Mesendoderm (in vitro differentiated cells): Measurements from ENCODE around the gene ECEL1.

Source experiments
- DNase-seq: peaks from one replicate; pipeline ENCODE4 v3.0.0; 2013
- H2AK5ac ChIP-seq: 2 replicates; pipeline ENCODE4 v1.6.1; 2013; ENCODE audit warnings: low read length, inconsistent platforms
- H2BK120ac ChIP-seq: 2 replicates; pipeline ENCODE4 v1.6.1; 2013; ENCODE audit warnings: low read depth, mild to moderate bottlenecking, low read length, moderate library complexity, mixed read lengths
- H2BK15ac ChIP-seq: replicated peaks from 2 replicates; pipeline ENCODE4 v1.6.1; 2013; ENCODE audit warnings: low read depth, mild to moderate bottlenecking, moderate library complexity
- H2BK5ac ChIP-seq: 2 replicates; pipeline ENCODE4 v1.6.1; 2013; ENCODE audit warnings: low read length, inconsistent platforms
- H3K18ac ChIP-seq: 2 replicates; pipeline ENCODE4 v1.6.1; 2013; ENCODE audit warnings: mild to moderate bottlenecking, low read length, mixed read lengths
- H3K23ac ChIP-seq: one replicate; pipeline ENCODE4 v1.6.1; 2013; ENCODE audit warnings: low read length
- H3K27ac ChIP-seq: 2 replicates; pipeline ENCODE4 v1.5.1; 2013; ENCODE audit warnings: low read depth, mild to moderate bottlenecking, inconsistent platforms, low read length, moderate library complexity
- H3K27me3 ChIP-seq: 2 replicates; pipeline ENCODE4 v1.6.1; 2013; ENCODE audit warnings: low read length, control low read depth, mild to moderate bottlenecking, inconsistent platforms; ENCODE audit not compliant: insufficient read depth, poor library complexity
- H3K36me3 ChIP-seq: 2 replicates; pipeline ENCODE4 v1.6.1; 2013; ENCODE audit warnings: low read length, inconsistent platforms; ENCODE audit not compliant: control insufficient read depth, insufficient read depth
- H3K4ac ChIP-seq: one replicate; pipeline ENCODE4 v1.6.1; 2013; ENCODE audit warnings: low read depth, mild to moderate bottlenecking, low read length, moderate library complexity
- H3K4me1 ChIP-seq: 2 replicates; pipeline ENCODE4 v1.6.1; 2013; ENCODE audit warnings: low read depth, low read length, inconsistent platforms; ENCODE audit not compliant: control insufficient read depth
- H3K4me2 ChIP-seq: 2 replicates; pipeline ENCODE4 v1.6.1; 2013; ENCODE audit warnings: low read length
- H3K4me3 ChIP-seq: 2 replicates; pipeline ENCODE4 v1.5.1; 2013; ENCODE audit warnings: mild to moderate bottlenecking, low read length
- H3K56ac ChIP-seq: one replicate; pipeline ENCODE4 v1.6.1; 2013; ENCODE audit warnings: low read length
- H3K79me1 ChIP-seq: 2 replicates; pipeline ENCODE4 v1.6.1; 2013; ENCODE audit warnings: low read length, inconsistent platforms
- H3K79me2 ChIP-seq: 2 replicates; pipeline ENCODE4 v1.6.1; 2013; ENCODE audit warnings: mild to moderate bottlenecking, low read length; ENCODE audit not compliant: control insufficient read depth, insufficient read depth
- H3K9ac ChIP-seq: 2 replicates; pipeline ENCODE4 v1.6.1; 2013; ENCODE audit warnings: low read length, inconsistent platforms
- H4K5ac ChIP-seq: one replicate; pipeline ENCODE4 v1.6.1; 2013; ENCODE audit warnings: low read length
- H4K8ac ChIP-seq: one replicate; pipeline ENCODE4 v1.6.1; 2013; ENCODE audit warnings: low read depth, mild to moderate bottlenecking, control low read depth, low read length, moderate library complexity
- WGBS: extraction: QIAGEN DNeasy Blood & Tissue Kit; methylation state at CpG from one replicate; pipeline ENCODE4 v1.1.7; 2013; ENCODE audit warnings: low lambda C conversion rate, missing lambda C conversion rate; ENCODE audit not compliant: insufficient coverage; ENCODE audit errors: extremely low coverage; 5-methylcytosine and 5-hydroxymethylcytosine counted together

Gene ECEL1

DNA sequence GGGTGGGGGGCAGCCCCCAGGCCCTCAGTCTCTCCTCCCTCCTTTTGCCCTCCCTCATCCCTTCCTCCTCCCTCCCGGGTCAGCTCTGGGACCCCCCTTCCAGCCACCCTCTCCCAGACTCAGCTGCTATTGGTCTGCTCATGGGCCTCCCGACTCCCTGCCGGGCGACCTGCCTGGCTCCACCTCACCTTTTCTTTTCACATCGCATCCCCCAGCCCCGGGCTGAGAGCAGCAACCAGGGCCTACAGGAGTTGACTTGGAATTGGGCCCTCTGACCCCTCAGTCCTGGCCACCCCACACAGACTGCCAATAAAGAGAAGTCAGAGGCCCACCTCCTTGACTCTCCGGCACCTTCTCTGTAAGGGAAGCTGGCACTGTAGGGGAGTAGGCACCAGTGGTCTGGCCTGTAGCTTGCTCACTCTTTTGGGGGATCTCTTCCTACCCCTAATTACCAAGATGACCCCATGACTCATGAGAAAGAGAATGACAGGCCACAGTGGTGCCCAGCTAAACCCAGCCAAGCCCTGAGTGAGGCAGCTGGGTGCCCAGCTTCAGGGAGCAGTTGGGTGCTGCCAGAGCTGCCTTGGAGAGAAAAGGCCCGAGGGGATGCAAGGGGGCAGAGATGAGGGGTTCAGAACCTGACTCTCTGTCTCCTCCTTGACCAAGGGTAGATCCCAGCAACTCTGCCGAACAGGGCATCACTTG is 2.0 kb upstream of the ECEL1 start:
- Histone ChIP-seq H2BK120ac (no peak overlapping the region), H4K5ac (no peak overlapping the region), H2BK5ac (no peak overlapping the region), H3K79me2 (no peaks in the 10 kb centered on the region), H3K27me3 (peaks cover 25% of the 10 kb centered on the region), H3K4me1 (no peaks in the 10 kb centered on the region), H3K4me2 (no peak overlapping the region), H3K4me3 (no peak overlapping the region), H3K23ac (no peak overlapping the region), H3K79me1 (no peaks in the 10 kb centered on the region), H3K18ac (no peak overlapping the region), H2AK5ac (no peak overlapping the region), H3K36me3 (no peaks in the 10 kb centered on the region), H3K9ac (no peak overlapping the region), H3K4ac (no peak overlapping the region), H3K56ac (no peak overlapping the region), H2BK15ac (no peak overlapping the region), H4K8ac (no peak overlapping the region), H3K27ac (no peak overlapping the region)
- WGBS = no CpG with 5 or more reads among the region's 9 CpGs
- DNase-seq = no peak

DNA sequence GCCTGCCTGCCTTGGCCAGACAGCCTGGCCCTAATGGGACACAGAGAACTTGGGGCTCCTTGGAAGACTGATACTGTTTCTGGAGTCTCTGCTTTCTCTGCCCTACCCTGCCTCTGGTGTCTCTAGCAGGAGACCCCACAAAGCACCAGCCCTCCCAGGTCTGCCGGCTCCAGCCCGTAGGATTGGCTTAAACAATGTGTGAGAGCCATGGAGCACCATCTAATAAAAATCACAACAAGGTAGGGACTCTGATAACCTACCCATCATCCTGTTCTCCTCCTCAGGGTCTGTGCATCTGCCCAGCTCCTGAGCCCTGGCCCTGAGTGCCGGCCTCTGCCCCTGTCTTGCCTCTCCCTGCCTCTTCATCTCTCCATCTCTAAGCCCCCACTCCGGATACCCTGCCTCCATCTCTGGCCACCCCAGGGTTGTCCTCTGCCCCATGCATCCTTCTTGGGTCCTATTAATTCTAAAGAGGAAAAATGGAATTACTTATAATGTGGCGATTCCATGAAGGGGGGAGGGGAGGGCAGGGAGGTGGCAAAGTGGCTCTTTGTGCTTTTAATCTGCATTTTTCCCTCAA is 1.2 kb upstream of the ECEL1 start:
- Histone ChIP-seq H3K27me3 (peaks cover 25% of the 10 kb centered on the region), H3K4me2 (no peak overlapping the region), H4K5ac (no peak overlapping the region), H3K4ac (no peak overlapping the region), H3K56ac (no peak overlapping the region), H4K8ac (no peak overlapping the region), H3K4me1 (no peaks in the 10 kb centered on the region), H3K9ac (no peak overlapping the region), H3K79me2 (no peaks in the 10 kb centered on the region), H3K27ac (no peak overlapping the region), H3K18ac (no peak overlapping the region), H2BK5ac (no peak overlapping the region), H2BK15ac (no peak overlapping the region), H3K79me1 (no peaks in the 10 kb centered on the region), H3K23ac (no peak overlapping the region), H3K4me3 (no peak overlapping the region), H3K36me3 (no peaks in the 10 kb centered on the region), H2AK5ac (no peak overlapping the region), H2BK120ac (no peak overlapping the region)
- no peak for DNase-seq
- WGBS = no CpG with 5 or more reads among the region's 5 CpGs

DNA sequence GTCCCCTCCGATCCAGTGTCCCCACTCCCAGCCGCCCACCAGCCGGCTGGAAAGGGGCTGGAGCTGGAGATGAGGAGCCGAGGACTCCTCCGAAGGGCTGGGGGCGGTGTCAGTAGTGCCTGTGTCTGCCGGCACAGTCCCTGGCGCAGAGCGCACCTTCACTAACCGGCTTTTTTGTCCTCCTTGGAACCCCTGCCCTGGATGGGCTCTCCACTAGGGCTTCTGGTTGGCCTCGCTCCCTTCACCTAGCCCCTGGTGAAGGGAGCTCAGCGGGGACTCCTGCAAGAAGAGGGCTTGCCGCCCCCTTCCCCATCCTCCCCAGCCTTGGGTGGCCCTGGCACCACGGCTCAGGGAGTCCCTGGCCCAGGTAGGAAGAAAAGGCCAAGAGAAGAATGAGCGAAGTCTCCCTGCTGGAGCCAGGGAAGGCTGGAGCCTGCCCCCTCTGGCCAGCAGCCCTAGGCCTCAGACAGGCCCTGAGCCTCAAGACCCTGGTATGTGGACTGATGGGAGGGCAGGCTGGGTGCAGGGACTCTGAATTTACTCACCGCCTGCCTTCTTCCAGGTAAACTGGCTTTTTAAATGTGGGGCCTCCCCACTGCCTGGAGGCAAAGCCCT is 570 bp upstream of the ECEL1 start:
- Histone ChIP-seq H3K27me3 (peaks cover 25% of the 10 kb centered on the region), H3K4me3 (no peak overlapping the region), H3K56ac (no peak overlapping the region), H3K4me2 (peak overlapping the region; percentile 36), H2BK15ac (no peak overlapping the region), H3K18ac (no peak overlapping the region), H2AK5ac (no peak overlapping the region), H3K4ac (no peak overlapping the region), H2BK120ac (no peak overlapping the region), H3K79me1 (no peaks in the 10 kb centered on the region), H4K8ac (no peak overlapping the region), H4K5ac (no peak overlapping the region), H3K4me1 (no peaks in the 10 kb centered on the region), H3K23ac (no peak overlapping the region), H3K36me3 (no peaks in the 10 kb centered on the region), H3K27ac (no peak overlapping the region), H3K79me2 (no peaks in the 10 kb centered on the region), H3K9ac (no peak overlapping the region), H2BK5ac (no peak overlapping the region)
- no CpG with 5 or more reads among the region's 16 CpGs for WGBS
- peak; percentile 78 for DNase-seq

DNA sequence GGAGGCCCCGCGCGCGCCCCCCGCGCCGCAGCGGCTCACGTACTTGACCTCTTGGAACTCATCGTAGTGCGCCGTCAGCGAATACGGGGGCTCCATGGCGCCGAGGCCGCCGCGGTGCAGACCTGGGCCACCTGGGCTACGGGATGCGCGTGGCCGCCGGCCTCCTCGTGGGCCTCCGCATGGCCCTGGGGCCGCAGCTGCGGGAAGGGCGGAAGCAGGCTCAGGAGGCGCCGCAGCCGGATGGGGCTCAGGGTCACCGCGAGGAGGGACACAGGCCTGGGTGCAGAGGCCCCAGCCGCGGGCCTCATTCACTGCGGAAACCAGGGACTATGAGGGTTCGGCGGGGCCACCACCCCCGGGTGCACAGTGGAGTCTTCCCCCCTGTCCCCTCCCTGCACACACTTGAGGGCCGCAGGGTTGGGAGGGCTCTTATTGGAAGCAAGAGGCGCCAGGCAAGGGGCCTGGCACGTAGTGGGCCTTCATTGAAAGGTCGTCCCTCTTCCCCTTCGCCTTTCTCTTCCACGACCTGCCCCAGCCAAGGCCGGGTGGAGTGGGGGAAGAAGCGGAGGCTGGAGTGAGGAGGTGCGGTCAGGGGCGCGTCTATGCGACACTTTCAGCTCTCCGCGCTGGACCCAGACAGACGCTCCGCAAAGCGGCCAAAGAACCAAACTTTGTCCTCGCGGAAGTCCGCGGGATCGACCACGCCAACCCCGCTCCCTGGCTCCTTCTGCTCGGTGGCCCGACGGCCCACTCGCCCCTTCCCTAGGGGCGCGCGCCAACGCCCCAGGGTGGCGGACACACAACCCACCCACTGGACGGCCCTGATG is 863 bp downstream of the ECEL1 start:
- Histone ChIP-seq H3K18ac (no peak overlapping the region), H3K79me1 (no peaks in the 10 kb centered on the region), H3K79me2 (no peaks in the 10 kb centered on the region), H3K23ac (no peak overlapping the region), H3K27ac (no peak overlapping the region), H3K4me2 (no peak overlapping the region), H2AK5ac (no peak overlapping the region), H2BK5ac (no peak overlapping the region), H3K36me3 (no peaks in the 10 kb centered on the region), H3K4me3 (no peak overlapping the region), H3K4me1 (no peaks in the 10 kb centered on the region), H4K5ac (no peak overlapping the region), H2BK120ac (no peak overlapping the region), H3K4ac (no peak overlapping the region), H4K8ac (no peak overlapping the region), H3K56ac (no peak overlapping the region), H3K9ac (no peak overlapping the region), H2BK15ac (no peak overlapping the region), H3K27me3 (peaks cover 25% of the 10 kb centered on the region)
- WGBS = no CpG with 5 or more reads among the region's 74 CpGs
- no peak for DNase-seq

- peak; percentile 19 for DNase-seq
Measured at GRCh38 chr2:232485757-232486557, 1.7 kb downstream of the ECEL1 start.

More at GRCh38 chr2:232485757-232486557, 1.7 kb downstream of the ECEL1 start:
- no peak overlapping the region for H3K4ac ChIP-seq
- no peaks in the 10 kb centered on the region for H3K36me3 ChIP-seq
- no peak overlapping the region for H3K9ac ChIP-seq
- H2BK5ac ChIP-seq = no peak overlapping the region
- H2BK15ac ChIP-seq = no peak overlapping the region
- H3K4me1 ChIP-seq = no peaks in the 10 kb centered on the region
- no peak overlapping the region for H3K4me2 ChIP-seq
- H2AK5ac ChIP-seq = no peak overlapping the region
- H3K79me1 ChIP-seq = no peaks in the 10 kb centered on the region
- H3K18ac ChIP-seq = no peak overlapping the region
- no peaks in the 10 kb centered on the region for H3K79me2 ChIP-seq
- no CpG with 5 or more reads among the region's 111 CpGs for WGBS
- no peak overlapping the region for H4K8ac ChIP-seq
- H3K27me3 ChIP-seq = peaks cover 25% of the 10 kb centered on the region
- H4K5ac ChIP-seq = no peak overlapping the region
- H3K27ac ChIP-seq = no peak overlapping the region
- H2BK120ac ChIP-seq = no peak overlapping the region
- no peak overlapping the region for H3K23ac ChIP-seq
- no peak overlapping the region for H3K56ac ChIP-seq
- H3K4me3 ChIP-seq = no peak overlapping the region
